CD1c-positive myeloid dendritic cell (primary cell): Measurements from ENCODE around the gene KTI12.
"Not testable (repeated sequence)": the region's sequence is repeated elsewhere in the genome, so short reads cannot be mapped to it uniquely, and the experiment has no call there.

Source experiments
- DNase-seq: peaks from one replicate; pipeline ENCODE4 v3.0.0-alpha.2; 2016; ENCODE audit errors: extremely low spot score

The KTI12 gene

GRCh38 chr1:52037909-52038308 is 4.3 kb upstream of the KTI12 start:
- no peak for DNase-seq

- no peak for DNase-seq
Observed at GRCh38 chr1:52037402-52037814, 3.8 kb upstream of the KTI12 start.

DNA sequence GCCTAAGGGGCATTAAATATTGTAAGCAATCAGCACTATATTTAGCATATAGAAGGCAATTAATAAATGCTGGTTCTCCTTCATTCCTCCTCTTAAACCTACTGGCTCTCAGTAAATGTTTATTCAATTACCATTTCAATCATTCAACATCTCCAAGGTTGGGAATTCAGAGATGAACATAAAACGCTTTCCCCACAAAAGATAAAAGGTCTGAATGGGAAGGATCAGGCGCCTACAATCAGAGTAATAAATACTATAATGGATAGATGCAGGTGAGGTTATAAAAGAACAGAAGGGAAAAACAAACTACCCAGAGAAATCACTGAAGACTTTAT is 407 bp upstream of the KTI12 start:
- no peak for DNase-seq

DNA sequence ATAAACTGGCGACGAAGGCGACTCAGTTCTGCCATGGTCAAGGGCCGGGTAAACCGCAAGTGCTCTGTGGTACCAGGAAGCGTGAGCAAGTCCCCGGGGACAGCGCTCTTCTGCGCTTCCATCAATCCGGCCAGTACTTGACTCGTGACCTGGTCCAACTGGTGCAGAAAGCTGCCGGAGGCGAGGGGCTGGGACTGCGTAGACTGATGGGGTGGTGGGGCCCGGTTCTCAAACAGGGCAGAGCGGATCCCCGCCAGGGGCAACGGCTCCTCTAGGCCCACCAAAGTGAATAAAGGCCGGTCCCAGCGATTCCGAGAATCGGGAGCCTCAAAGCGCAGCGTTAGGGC is 852 bp downstream of the KTI12 start:
- peak; percentile 32 for DNase-seq

DNA sequence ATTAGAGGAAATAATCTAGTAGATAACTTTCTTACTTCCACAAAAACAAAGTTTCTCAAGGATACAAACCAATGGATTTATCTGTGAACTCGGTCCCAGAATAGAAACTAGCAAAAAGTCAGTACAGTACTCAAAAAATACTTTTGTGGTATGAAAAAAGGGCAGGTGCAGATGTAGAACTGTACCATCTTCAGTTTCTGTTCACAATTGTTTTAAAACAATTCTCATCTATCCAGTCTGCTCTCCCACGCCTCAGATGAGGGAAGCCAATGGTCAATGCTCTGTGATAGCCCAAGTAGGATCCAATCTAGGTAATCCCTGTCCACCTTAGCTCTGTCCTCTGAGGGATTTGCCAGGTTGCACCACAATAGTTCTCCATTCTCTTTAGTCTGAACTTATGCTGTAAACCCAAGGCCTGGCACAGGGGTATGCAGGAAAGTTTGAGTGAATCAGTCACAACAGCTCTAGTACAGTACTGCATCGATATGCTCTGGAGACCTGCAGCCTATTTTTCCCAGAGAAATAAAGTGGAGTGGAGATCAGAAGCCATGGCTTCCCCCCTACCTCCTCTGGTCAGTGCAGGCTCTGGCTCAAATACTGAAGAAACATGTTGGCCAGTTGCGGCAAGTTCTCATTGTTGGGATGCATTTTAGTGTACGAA is 1.4 kb downstream of the KTI12 start:
- DNase-seq = no peak

GRCh38 chr1:52028839-52029238 is 4.8 kb downstream of the KTI12 start:
- DNase-seq = not testable (repeated sequence)

GRCh38 chr1:52028328-52028727 is 5.3 kb downstream of the KTI12 start:
- DNase-seq = no peak

GRCh38 chr1:52026278-52026677 is 7.3 kb downstream of the KTI12 start:
- no peak for DNase-seq

- DNase-seq = no peak
Observed at GRCh38 chr1:52022133-52022532, 11.5 kb downstream of the KTI12 start.

GRCh38 chr1:52008071-52008809 is 25.4 kb downstream of the KTI12 start:
- no peak for DNase-seq

GRCh38 chr1:52007215-52008002 is 26.2 kb downstream of the KTI12 start:
- no peak for DNase-seq

GRCh38 chr1:52006081-52006553 is 27.5 kb downstream of the KTI12 start:
- DNase-seq = not testable (repeated sequence)

DNA sequence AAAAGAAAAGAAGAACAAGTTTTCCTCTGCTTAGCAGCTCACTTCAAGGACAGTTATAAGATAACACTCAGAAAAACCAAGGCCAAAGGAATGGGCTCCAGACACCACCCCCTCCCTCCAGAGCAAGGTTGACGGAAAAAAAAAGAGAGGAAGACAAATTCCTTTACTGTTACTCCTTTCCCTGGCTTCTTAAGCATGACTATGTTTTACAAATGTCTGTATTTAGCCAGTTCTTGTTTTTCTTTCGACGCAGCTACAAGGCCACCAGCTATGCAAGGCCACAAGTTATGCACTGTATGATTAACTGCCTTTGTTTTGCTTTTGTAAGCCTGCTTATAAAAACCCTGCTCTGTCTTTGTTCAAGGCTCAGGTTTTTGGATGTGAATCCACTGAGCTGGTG is 28.1 kb downstream of the KTI12 start:
- DNase-seq = not testable (repeated sequence)

DNA sequence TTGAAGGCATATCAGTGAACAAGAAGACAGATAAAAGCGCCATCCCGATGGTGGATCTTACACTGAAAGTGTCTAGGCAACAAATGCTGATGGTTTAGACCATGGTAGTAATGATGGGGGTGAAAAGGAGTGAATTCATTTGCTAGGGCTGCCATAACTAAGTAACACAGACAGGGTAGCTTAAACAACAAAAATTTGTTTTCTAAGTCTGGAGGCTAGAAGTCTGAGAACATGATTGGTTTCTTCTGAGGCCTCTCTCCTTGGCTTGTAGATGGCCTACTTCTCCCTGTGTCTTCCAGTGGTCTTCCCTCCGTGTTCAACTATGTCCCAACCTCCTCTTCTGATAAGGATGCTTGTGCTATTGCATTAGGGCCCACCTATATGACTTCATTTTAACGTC is 29.7 kb downstream of the KTI12 start:
- no peak for DNase-seq

DNA sequence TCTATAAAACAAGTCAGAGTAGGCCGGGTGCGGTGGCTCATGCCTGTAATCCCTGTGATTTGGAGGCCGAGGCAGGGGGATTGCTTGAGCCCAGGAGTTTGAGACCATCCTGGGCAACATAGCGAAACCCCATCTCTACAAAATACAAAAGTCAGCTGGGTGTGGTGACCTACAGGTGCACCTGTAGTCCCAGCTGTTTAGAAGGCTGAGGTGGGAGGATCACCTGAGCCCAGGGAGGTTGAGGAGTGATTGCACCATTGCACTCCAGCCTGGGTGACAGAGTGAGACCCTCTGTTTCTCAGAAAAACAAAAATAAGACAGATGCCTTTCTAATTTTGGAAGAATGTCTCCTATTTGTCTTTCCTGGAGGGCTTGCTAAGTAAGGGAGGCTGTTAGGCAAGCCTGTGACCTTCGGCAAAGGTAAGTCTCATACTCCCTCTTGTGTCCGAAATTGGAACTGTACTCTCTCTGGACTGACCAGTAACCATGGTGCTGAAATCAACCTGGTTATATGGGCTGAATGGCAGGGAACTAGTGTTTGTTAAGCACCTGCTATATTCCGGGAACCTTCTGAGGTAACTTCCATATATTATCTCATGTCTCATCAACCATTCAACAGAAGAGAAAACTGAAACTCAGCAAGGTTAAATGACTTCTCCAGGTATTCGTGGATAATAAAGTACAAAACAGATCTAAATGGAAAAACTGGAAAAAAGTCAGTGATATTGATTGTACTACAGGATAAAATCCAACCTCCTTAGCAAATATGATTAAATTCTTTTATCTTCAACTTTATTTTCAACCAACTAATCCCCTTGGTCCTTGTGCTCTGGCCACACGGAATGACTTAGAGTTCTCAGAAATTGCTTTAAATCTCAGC is 31.3 kb downstream of the KTI12 start:
- peak; percentile 82 for DNase-seq

- DNase-seq = no peak
Observed at GRCh38 chr1:51998701-51999100, 34.9 kb downstream of the KTI12 start.

DNA sequence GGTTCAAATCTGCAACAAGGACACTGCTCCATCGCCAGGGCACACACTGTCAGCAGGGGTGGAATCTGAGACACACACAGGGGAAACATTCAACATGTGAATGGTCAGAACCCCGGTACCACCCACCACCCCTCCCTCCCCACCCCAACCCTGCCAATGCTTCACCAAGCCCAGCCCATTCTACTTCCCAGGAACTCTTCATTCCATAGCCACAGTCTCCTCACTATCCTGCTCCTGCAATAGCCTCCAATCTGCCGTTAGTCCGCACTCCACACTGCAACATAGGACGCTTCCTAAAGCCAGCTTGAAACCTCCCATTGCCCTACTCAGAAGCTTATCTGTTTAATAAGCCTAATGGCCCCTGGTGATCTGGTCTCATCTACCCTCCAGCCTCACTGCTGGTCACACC is 35.6 kb downstream of the KTI12 start:
- DNase-seq = no peak

- peak; percentile 28 for DNase-seq
Observed at GRCh38 chr1:51990478-51990965, 43.1 kb downstream of the KTI12 start, which contains the start of gene RAB3B. Gene RAB3B (minus strand): TSS chr1:51990700. CDS start chr1:51977117, 13,583 bp downstream.

- no peak for DNase-seq
Observed at GRCh38 chr1:51989582-51990477, 43.8 kb downstream of the KTI12 start.

DNA sequence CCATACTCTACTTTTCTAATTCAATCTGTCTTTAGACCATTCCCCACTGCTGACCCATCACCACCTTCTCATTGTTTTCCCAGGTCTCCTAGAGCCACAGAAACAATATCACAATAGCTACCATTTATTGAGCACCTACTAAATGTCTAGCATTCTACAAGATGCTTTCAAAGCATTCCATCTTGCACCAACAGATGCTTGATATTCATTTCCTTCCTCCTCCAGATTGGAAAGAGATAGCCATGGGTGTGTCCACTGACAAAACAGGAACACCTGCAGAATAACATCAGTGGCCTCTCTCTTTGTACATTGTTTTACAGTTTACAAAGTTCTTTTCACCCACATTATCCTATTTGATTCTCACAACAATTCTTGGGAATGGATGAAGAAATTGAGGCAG is 45.4 kb downstream of the KTI12 start:
- no peak for DNase-seq
